ENCODE data around the gene WFS1. TPM values are rescaled to one million over a fixed set of nuclear protein-coding genes. Genes with fewer than 3 reads are reported as not detected.
A peak's percentile ranks its signal among the peaks of the same experiment; 100 is the strongest.

Gene WFS1
- total RNA-seq, 6 donors from 2014 or later: 88.8 to 180 (median 105) TPM

DNA sequence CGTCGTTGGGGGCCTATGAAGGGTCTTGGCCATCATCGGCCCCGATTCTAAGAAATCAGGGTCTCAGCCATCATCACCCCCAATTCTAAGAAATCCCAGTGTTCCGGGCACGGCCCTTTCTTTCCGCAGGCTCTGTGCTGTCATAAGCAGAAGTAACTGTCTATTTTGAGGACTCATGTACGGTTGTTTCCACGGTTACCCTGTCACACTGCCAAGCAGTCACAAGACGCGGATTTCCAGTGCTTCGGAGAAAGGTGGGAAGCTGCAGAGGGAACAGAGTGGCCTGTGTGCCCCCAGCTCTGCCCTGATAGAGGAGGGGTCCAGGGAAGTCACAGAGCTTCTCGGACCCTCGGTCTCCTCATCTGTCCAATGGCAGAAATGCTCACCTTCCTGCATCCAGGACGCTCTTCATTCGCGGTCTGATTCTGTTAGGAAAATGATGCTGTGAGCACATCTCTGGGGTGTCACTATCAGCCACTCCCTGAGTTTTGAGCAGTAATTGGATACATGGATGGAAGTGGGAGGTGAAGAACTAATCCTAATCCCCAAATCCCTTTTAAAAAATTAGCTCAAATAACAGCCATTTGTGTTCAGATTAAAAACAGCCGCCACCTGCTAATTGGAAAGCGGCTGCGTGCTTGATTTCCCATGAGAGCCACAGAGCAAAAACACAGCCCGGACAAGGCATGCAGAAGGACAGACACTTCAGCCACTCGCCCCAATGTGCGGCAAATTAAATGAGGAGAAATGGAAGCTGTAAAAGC is 73.1 kb downstream of the WFS1 start:
- no peak overlapping the region for H3K4me3 ChIP-seq
- H3K27me3 ChIP-seq: no peaks in the 10 kb centered on the region
- H3K27ac ChIP-seq: no peak overlapping the region
- TF ChIP-seq EP300 (IDR thresholded peaks at IDR 0.05) (no peak), POLR2AphosphoS5 (IDR thresholded peaks at IDR 0.05) (no peak), POLR2A (IDR thresholded peaks at IDR 0.05) (no peak)
- TF ChIP-seq, protein P1, sequence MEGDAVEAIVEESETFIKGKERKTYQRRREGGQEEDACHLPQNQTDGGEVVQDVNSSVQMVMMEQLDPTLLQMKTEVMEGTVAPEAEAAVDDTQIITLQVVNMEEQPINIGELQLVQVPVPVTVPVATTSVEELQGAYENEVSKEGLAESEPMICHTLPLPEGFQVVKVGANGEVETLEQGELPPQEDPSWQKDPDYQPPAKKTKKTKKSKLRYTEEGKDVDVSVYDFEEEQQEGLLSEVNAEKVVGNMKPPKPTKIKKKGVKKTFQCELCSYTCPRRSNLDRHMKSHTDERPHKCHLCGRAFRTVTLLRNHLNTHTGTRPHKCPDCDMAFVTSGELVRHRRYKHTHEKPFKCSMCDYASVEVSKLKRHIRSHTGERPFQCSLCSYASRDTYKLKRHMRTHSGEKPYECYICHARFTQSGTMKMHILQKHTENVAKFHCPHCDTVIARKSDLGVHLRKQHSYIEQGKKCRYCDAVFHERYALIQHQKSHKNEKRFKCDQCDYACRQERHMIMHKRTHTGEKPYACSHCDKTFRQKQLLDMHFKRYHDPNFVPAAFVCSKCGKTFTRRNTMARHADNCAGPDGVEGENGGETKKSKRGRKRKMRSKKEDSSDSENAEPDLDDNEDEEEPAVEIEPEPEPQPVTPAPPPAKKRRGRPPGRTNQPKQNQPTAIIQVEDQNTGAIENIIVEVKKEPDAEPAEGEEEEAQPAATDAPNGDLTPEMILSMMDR (IDR thresholded peaks at IDR 0.05): no peak
- DNase-seq: no peak
- 63 to 68% methylated on average over 20 to 23 of the region's 23 CpGs for WGBS, 2 donors
- peak in 1 of 2 donors; percentile 34 for ATAC-seq (ENCODE audit: low FRiP score in 2 of 2)
- no peaks in the 10 kb centered on the region for H3K9me3 ChIP-seq
- no peaks in the 10 kb centered on the region for H3K36me3 ChIP-seq
- H3K4me1 ChIP-seq: peaks cover 0 to 2% (median 0%) of the 10 kb centered on the region in 4 donors

DNA sequence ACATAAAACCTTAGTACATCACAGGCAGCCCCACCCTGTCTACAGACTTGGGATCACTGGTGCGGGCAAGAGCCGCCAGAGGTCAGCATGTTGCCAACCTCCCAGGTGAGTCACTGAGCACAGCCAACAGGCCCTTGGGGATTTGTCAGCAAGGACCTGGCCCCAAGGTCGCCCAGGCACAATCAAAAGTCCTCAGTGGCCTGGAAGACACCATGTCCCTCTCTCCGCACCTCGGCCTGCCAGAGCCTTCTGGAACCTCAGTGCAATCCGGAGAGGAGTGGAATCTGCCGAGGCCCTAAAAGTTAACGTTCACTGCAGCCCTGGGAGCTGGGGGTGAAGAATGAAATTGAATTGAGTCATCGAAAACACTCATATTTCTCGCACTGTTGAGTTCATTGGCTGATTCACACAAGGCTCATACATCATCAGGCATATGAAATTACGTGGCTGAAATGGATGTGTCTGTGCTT is 74.3 kb downstream of the WFS1 start:
- DNase-seq: no peak
- no peaks in the 10 kb centered on the region for H3K36me3 ChIP-seq
- no peaks in the 10 kb centered on the region for H3K9me3 ChIP-seq
- TF ChIP-seq EP300 (IDR thresholded peaks at IDR 0.05) (no peak), POLR2A (IDR thresholded peaks at IDR 0.05) (no peak), POLR2AphosphoS5 (IDR thresholded peaks at IDR 0.05) (no peak)
- TF ChIP-seq, protein P1 (IDR thresholded peaks at IDR 0.05): no peak
- no peak overlapping the region for H3K27ac ChIP-seq
- no peak for ATAC-seq (ENCODE audit: low FRiP score in 2 of 2)
- H3K27me3 ChIP-seq: no peaks in the 10 kb centered on the region
- 70 to 81% methylated on average over 11 of the region's 11 CpGs for WGBS, 2 donors
- no peaks in the 10 kb centered on the region for H3K4me1 ChIP-seq
- no peak overlapping the region for H3K4me3 ChIP-seq

DNA sequence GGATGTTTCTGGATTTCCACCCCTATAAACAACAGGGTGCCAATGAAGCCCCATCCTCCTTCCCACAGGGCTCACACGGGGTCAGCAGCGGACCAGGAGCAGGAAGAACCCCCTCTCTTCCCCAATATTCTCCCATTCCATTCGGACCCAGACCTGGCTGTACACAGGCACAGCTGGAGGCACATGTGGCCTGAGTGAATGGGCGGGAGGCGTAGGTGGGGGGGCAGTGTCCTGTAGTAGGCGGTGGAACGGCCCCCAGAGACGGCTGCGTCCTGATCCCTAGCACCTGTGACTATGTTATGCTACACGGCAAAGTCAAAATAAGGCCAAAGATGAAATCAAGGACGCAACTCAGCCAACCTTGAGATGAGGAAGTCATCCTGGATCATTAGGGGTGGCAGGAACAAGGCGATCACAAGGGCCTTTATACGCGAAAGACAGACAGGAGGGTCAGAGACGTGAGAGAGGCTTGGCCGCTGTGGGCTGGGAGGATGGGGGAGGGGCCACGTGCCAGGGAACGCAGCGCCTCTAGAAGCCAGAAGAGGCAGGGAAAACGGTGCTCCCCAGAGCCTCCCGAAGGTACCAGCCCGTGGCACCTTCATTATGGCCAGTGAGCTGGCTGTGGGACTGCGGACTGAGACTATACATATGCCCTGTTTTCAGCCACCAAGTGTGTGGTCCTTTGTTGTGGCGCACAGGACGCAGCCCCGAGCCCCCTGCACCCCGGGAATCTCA is 75.6 kb downstream of the WFS1 start:
- DNase-seq: peak in 1 of 2 donors; percentile 46

DNA sequence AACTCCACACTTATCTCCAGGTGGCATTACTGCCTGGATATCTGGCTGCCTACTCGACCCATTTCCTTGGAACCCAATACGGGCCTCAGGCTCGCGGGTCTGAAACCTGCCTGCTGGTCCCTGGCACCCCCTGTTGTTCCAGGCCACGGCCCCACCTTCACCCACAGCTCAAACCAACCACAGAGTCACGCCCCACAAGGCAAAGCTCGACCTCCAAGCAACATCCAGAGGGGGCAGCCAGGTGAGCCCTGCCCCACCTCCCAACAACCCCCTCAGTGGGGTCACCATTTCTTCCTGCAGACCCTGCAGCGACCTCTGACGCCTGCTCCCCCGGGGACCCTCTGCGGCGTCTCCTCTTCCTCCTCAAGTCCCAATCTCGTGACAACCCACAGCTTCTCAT is 76.2 kb downstream of the WFS1 start:
- Histone ChIP-seq H3K27ac (no peak overlapping the region), H3K9me3 (no peaks in the 10 kb centered on the region), H3K4me1 (no peaks in the 10 kb centered on the region), H3K4me3 (no peak overlapping the region), H3K36me3 (no peaks in the 10 kb centered on the region), H3K27me3 (no peaks in the 10 kb centered on the region)
- whole genome bisulfite sequencing, 2 donors: 82% methylated on average over 11 to 13 of the region's 13 CpGs
- TF ChIP-seq EP300 (IDR thresholded peaks at IDR 0.05): no peak
- DNase-seq: peak in 1 of 2 donors; percentile 39
- ATAC-seq (ENCODE audit: low FRiP score in 2 of 2): no peak

More for the DNA sequence above, 75.6 kb downstream of the WFS1 start:
- H3K9me3 ChIP-seq: no peaks in the 10 kb centered on the region
- no peak for ATAC-seq (ENCODE audit: low FRiP score in 2 of 2)
- no peak overlapping the region for H3K4me3 ChIP-seq
- WGBS, 2 donors: 78 to 80% methylated on average over 22 to 27 of the region's 27 CpGs
- H3K4me1 ChIP-seq: no peaks in the 10 kb centered on the region
- no peak overlapping the region for H3K27ac ChIP-seq
- H3K36me3 ChIP-seq: no peaks in the 10 kb centered on the region
- TF ChIP-seq, protein P1 (IDR thresholded peaks at IDR 0.05): no peak
- TF ChIP-seq POLR2AphosphoS5 (IDR thresholded peaks at IDR 0.05) (no peak), EP300 (IDR thresholded peaks at IDR 0.05) (no peak), POLR2A (IDR thresholded peaks at IDR 0.05) (no peak)
- no peaks in the 10 kb centered on the region for H3K27me3 ChIP-seq

DNA sequence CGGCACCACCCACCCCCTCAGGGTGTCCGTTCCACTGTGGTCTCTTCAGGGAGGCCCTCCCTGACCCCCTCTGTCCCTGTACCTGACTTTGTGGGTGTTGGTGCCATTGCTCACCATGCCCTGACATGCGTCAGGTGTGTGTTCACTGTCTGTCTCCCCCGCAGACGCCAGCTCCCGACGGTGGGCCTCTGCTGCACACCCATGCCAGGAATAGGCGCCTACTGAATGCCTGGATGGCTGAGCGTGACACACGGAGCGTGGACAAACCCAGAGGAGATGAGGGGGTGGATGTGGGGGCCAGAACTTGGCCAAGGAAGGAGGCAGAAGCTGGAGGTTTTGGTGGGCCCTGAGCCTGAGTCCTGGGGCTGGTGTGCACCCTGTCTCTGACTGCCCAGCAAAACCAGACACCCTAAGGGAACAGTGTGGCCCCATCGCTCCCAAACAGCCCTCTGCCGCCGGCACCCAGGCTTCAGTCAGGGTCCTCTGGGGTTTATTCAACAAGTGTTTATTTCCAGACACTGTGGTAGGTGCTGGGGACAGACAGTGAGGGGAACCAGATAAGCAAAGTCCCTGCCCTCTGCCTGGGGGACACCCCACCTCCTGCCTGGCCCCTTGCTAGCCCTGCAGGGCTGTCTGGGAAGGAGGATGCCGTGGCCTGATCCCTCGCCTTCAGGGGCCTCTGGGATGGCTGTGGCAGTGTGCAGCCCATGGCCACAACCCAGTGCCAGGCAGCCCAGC is 76.9 kb downstream of the WFS1 start:
- no peak for TF ChIP-seq POLR2AphosphoS5 (IDR thresholded peaks at IDR 0.05)
- TF ChIP-seq EP300 (IDR thresholded peaks at IDR 0.05): no peak
- TF ChIP-seq, protein P1 (IDR thresholded peaks at IDR 0.05): no peak
- no peak for TF ChIP-seq POLR2A (IDR thresholded peaks at IDR 0.05)
- H3K27me3 ChIP-seq: no peaks in the 10 kb centered on the region

More for the DNA sequence above, 76.9 kb downstream of the WFS1 start:
- Histone ChIP-seq H3K9me3 (no peaks in the 10 kb centered on the region), H3K27ac (no peak overlapping the region), H3K36me3 (no peaks in the 10 kb centered on the region), H3K4me3 (no peak overlapping the region), H3K4me1 (no peaks in the 10 kb centered on the region)
- DNase-seq: peak in 1 of 2 donors; percentile 56
- ATAC-seq (ENCODE audit: low FRiP score in 2 of 2): no peak
- 90% methylated on average over 8 to 16 of the region's 16 CpGs for WGBS, 2 donors

Data from upper lobe of left lung (tissue), 6 donors.